IPS-18a (cell line): Measurements from ENCODE around the gene EEF1G.
"Not testable (repeated sequence)": the region's sequence is repeated elsewhere in the genome, so short reads cannot be mapped to it uniquely, and the experiment has no call there.

ENCODE experiments used
- H3K27ac ChIP-seq: one replicate; pipeline ENCODE4 v1.5.1; 2013; ENCODE audit warnings: low read length
- H3K27me3 ChIP-seq: one replicate; pipeline ENCODE4 v1.6.1; 2013; ENCODE audit warnings: mild to moderate bottlenecking, low read length; ENCODE audit not compliant: control insufficient read depth, insufficient read depth
- H3K36me3 ChIP-seq: one replicate; pipeline ENCODE4 v1.6.1; 2013; ENCODE audit warnings: low read depth, low read length; ENCODE audit not compliant: control insufficient read depth
- H3K4me1 ChIP-seq: one replicate; pipeline ENCODE4 v1.6.1; 2013; ENCODE audit warnings: low read depth, low read length; ENCODE audit not compliant: control insufficient read depth
- H3K4me3 ChIP-seq: one replicate; pipeline ENCODE4 v1.5.1; 2013; ENCODE audit warnings: low read length
- H3K9ac ChIP-seq: one replicate; pipeline ENCODE4 v1.6.1; 2013; ENCODE audit warnings: mild to moderate bottlenecking, low read length, moderate library complexity
- H3K9me3 ChIP-seq: one replicate; pipeline ENCODE4 v1.6.1; 2013; ENCODE audit warnings: low read depth, low read length; ENCODE audit not compliant: control insufficient read depth

Gene EEF1G

GRCh38 chr11:62591448-62592145 is 17.9 kb upstream of the EEF1G start, which contains the start of gene TUT1:
TUT1 (minus strand) TSS chr11:62591523; CDS start chr11:62591485, 38 bp downstream.
- Histone ChIP-seq H3K9ac (peak within 1 kb of the TSS; percentile 91), H3K4me3 (peak within 1 kb of the TSS; percentile 78), H3K27me3 (no peaks in the 10 kb centered on the region), H3K4me1 (peaks cover 12% of the 10 kb centered on the region), H3K9me3 (no peaks in the 10 kb centered on the region), H3K36me3 (peaks cover 43% of the 10 kb centered on the region), H3K27ac (peak within 1 kb of the TSS; percentile 74)

- Histone ChIP-seq H3K36me3 (peaks cover 23% of the 10 kb centered on the region), H3K4me3 (no peak overlapping the region), H3K27me3 (no peaks in the 10 kb centered on the region), H3K4me1 (peaks cover 12% of the 10 kb centered on the region), H3K9ac (no peak overlapping the region), H3K27ac (no peak overlapping the region), H3K9me3 (no peaks in the 10 kb centered on the region)
These were observed 15.4 kb upstream of the EEF1G start for GRCh38 chr11:62588966-62589637.

GRCh38 chr11:62585356-62585755 is 11.7 kb upstream of the EEF1G start:
- H3K36me3 ChIP-seq, result peaks cover 26% of the 10 kb centered on the region
- not testable (repeated sequence) for H3K9me3 ChIP-seq, H3K27ac ChIP-seq, H3K9ac ChIP-seq, H3K27me3 ChIP-seq, H3K4me1 ChIP-seq, H3K4me3 ChIP-seq

DNA sequence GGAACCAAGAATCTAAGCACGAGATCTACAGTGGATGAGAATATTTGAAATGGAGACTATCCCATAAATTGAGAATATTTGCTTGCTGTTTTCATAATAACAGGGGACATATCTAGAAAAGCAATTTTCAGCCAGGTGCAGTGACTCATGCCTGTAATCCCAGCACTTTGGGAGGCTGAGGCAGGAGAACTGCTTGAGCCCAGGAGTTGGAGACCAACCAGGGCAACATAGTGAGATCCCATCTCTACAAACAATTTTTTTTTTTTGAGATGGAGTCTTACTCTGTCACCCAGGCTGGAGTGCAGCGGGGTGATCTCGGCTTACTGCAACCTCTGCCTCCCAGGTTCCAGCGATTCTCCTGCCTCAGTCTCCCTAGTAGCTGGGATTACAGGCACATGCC is 8.0 kb upstream of the EEF1G start:
- H3K9ac ChIP-seq, result not testable (repeated sequence)
- peaks cover 35% of the 10 kb centered on the region for H3K36me3 ChIP-seq

GRCh38 chr11:62580959-62581715 is 7.4 kb upstream of the EEF1G start:
- H3K9me3 ChIP-seq, result no peaks in the 10 kb centered on the region
- no peaks in the 10 kb centered on the region for H3K4me1 ChIP-seq
- no peak overlapping the region for H3K4me3 ChIP-seq
- H3K27me3 ChIP-seq, result no peaks in the 10 kb centered on the region
- peaks cover 37% of the 10 kb centered on the region for H3K36me3 ChIP-seq
- no peak overlapping the region for H3K9ac ChIP-seq
- H3K27ac ChIP-seq, result no peak overlapping the region

More for the DNA sequence above, 8.0 kb upstream of the EEF1G start:
- H3K27me3 ChIP-seq, H3K4me3 ChIP-seq, H3K9me3 ChIP-seq, H3K27ac ChIP-seq, H3K4me1 ChIP-seq: not testable (repeated sequence)

GRCh38 chr11:62579252-62579651 is 5.6 kb upstream of the EEF1G start:
- peaks cover 35% of the 10 kb centered on the region for H3K36me3 ChIP-seq
- peaks cover 7% of the 10 kb centered on the region for H3K4me1 ChIP-seq
- no peaks in the 10 kb centered on the region for H3K9me3 ChIP-seq
- H3K9ac ChIP-seq, result no peak overlapping the region
- no peaks in the 10 kb centered on the region for H3K27me3 ChIP-seq
- H3K27ac ChIP-seq, result no peak overlapping the region
- no peak overlapping the region for H3K4me3 ChIP-seq

DNA sequence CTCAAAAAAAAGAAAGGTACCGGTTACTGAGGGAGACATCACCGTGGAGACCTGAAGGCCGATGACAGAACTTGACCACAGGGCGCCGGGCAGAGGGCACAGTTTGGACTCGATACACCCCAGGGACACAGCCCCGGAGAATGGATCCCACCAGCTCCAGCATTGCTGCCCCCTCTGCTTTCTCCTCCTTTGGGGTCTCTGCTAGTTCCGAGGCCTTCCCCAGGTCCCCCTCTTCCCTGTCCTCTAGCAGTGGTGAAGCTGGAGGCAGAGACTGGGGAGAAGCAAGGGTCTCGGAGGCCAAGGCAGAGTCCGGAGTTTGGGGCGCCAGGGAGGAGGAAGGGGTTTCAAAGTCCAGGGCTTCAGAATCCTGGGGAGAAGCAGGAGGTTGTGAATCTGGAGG is 4.8 kb upstream of the EEF1G start:
- no peak overlapping the region for H3K27ac ChIP-seq
- peaks cover 7% of the 10 kb centered on the region for H3K4me1 ChIP-seq
- H3K9ac ChIP-seq, result no peak overlapping the region
- H3K4me3 ChIP-seq, result no peak overlapping the region
- no peaks in the 10 kb centered on the region for H3K27me3 ChIP-seq
- peaks cover 31% of the 10 kb centered on the region for H3K36me3 ChIP-seq
- H3K9me3 ChIP-seq, result no peaks in the 10 kb centered on the region

GRCh38 chr11:62577046-62577714 is 3.5 kb upstream of the EEF1G start:
- H3K27me3 ChIP-seq, result no peaks in the 10 kb centered on the region
- no peak overlapping the region for H3K9ac ChIP-seq
- H3K9me3 ChIP-seq, result no peaks in the 10 kb centered on the region
- H3K36me3 ChIP-seq, result peaks cover 37% of the 10 kb centered on the region
- no peak overlapping the region for H3K27ac ChIP-seq
- no peak overlapping the region for H3K4me3 ChIP-seq
- peaks cover 7% of the 10 kb centered on the region for H3K4me1 ChIP-seq

GRCh38 chr11:62575837-62576236 is 2.1 kb upstream of the EEF1G start:
- Histone ChIP-seq H3K9me3 (no peaks in the 10 kb centered on the region), H3K36me3 (peaks cover 47% of the 10 kb centered on the region), H3K4me3 (no peak overlapping the region), H3K9ac (no peak overlapping the region), H3K27me3 (no peaks in the 10 kb centered on the region), H3K4me1 (peaks cover 7% of the 10 kb centered on the region), H3K27ac (no peak overlapping the region)

DNA sequence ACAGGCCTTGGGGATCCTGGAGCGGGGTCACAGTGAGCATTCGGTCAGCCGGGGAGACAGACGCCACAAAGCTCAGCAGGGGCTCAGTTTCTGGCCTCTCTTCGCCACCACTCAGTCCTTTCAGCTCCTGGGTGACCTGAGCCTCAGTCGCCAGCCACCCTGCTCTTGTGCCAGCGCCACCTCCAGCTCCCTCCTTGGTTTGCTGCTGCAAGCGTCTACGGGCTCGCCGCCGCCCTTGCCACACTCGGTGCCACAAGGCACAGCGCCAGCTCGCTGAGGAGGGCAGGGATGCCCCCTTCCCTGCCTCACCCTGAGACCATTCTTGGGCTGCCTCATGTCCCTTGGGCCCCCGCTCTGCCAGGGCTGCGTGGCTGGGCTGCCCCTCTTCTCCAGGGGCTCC is 1.5 kb upstream of the EEF1G start:
- peaks cover 7% of the 10 kb centered on the region for H3K4me1 ChIP-seq
- no peaks in the 10 kb centered on the region for H3K27me3 ChIP-seq
- H3K27ac ChIP-seq, result no peak overlapping the region
- H3K4me3 ChIP-seq, result peak overlapping the region; percentile 93
- H3K36me3 ChIP-seq, result peaks cover 53% of the 10 kb centered on the region
- no peaks in the 10 kb centered on the region for H3K9me3 ChIP-seq
- H3K9ac ChIP-seq, result peak overlapping the region; percentile 76

- Histone ChIP-seq H3K27ac (peak overlapping the region; percentile 44), H3K4me3 (peak overlapping the region; percentile 93), H3K9me3 (no peaks in the 10 kb centered on the region), H3K36me3 (peaks cover 59% of the 10 kb centered on the region), H3K9ac (peak overlapping the region; percentile 76), H3K4me1 (peaks cover 7% of the 10 kb centered on the region), H3K27me3 (no peaks in the 10 kb centered on the region)
These were observed 826 bp upstream of the EEF1G start for GRCh38 chr11:62574363-62575071.
